Fibroblast of lung (primary cell): ENCODE results near the gene PTPRU.

Experiments
- EZH2 ChIP-seq: IDR thresholded peaks from 2 replicates; pipeline ENCODE4 v1.5.1; 2012; ENCODE audit warnings: low read length, control low read depth, mild to moderate bottlenecking; ENCODE audit errors: missing control alignments
- TF ChIP-seq, protein P1 (sequence below), 2 donors: IDR thresholded peaks in 1 of 2; conservative IDR thresholded peaks in 1 of 2; 1 replicate in 1 of 2; 2 replicates in 1 of 2; pipeline ENCODE4 v1.5.1; 2011 to 2012; ENCODE audit warnings: low read length in 2 of 2, control low read depth in 1 of 2, inconsistent platforms in 1 of 2, low read depth in 1 of 2, mild to moderate bottlenecking in 1 of 2

- TF ChIP-seq EZH2, result no peak
- TF ChIP-seq, protein P1, sequence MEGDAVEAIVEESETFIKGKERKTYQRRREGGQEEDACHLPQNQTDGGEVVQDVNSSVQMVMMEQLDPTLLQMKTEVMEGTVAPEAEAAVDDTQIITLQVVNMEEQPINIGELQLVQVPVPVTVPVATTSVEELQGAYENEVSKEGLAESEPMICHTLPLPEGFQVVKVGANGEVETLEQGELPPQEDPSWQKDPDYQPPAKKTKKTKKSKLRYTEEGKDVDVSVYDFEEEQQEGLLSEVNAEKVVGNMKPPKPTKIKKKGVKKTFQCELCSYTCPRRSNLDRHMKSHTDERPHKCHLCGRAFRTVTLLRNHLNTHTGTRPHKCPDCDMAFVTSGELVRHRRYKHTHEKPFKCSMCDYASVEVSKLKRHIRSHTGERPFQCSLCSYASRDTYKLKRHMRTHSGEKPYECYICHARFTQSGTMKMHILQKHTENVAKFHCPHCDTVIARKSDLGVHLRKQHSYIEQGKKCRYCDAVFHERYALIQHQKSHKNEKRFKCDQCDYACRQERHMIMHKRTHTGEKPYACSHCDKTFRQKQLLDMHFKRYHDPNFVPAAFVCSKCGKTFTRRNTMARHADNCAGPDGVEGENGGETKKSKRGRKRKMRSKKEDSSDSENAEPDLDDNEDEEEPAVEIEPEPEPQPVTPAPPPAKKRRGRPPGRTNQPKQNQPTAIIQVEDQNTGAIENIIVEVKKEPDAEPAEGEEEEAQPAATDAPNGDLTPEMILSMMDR (conservative IDR thresholded peaks at IDR 0.05 in 1 of 2, IDR thresholded peaks at IDR 0.05 in 1 of 2; ENCODE audit: low read depth in 1 of 2, low read length in 2 of 2), result no peak
Observed at GRCh38 chr1:29232387-29232786, 3.9 kb upstream of the PTPRU start.
